Skin epidermis (tissue), 12 donors: ENCODE measurements around the gene SH3GLB2.

Experiments used
- H3K27ac ChIP-seq, 21 experiments: fragments of 200-600 bp; sonication (generic) in 11 of 21; one replicate each; pipeline ENCODE4 v1.5.0; 2020; ENCODE audit warnings: mild to moderate bottlenecking in 3 of 21, inconsistent platforms in 2 of 21, moderate library complexity in 2 of 21
- H3K4me3 ChIP-seq, 7 experiments: fragments of 200-600 bp; sonication (generic) in 2 of 7; one replicate each; pipeline ENCODE4 v1.5.0; 2020; ENCODE audit warnings: inconsistent platforms in 2 of 7, mild to moderate bottlenecking in 2 of 7, moderate library complexity in 1 of 7

The SH3GLB2 gene

GRCh38 chr9:129026442-129027223 lies 1.5 kb downstream of the SH3GLB2 start:
- H3K27ac ChIP-seq = peak overlapping the region in 17 of 21 experiments; percentile 13 to 88 (median 80)
- H3K4me3 ChIP-seq = peak overlapping the region in 6 of 7 experiments; percentile 51 to 79 (median 68)

DNA sequence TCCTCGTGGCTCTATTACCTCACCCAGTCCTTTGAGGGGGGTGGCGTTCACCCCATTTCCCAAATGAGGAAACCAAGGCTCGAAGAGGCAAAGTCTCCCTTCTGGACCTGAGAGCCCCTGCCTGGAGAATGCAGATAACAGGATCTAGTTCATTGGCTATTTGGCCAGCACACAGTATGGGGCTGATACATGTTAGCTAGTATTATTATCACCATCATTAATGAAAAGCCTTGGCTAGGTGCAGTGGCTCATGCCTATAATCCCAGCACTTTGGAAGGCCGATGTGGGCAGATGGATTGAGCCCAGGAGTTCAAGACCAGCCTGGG lies 4.3 kb downstream of the SH3GLB2 start:
- peak overlapping the region in 2 of 21 experiments; percentile 4 to 49 for H3K27ac ChIP-seq
- H3K4me3 ChIP-seq = no peak overlapping the region

DNA sequence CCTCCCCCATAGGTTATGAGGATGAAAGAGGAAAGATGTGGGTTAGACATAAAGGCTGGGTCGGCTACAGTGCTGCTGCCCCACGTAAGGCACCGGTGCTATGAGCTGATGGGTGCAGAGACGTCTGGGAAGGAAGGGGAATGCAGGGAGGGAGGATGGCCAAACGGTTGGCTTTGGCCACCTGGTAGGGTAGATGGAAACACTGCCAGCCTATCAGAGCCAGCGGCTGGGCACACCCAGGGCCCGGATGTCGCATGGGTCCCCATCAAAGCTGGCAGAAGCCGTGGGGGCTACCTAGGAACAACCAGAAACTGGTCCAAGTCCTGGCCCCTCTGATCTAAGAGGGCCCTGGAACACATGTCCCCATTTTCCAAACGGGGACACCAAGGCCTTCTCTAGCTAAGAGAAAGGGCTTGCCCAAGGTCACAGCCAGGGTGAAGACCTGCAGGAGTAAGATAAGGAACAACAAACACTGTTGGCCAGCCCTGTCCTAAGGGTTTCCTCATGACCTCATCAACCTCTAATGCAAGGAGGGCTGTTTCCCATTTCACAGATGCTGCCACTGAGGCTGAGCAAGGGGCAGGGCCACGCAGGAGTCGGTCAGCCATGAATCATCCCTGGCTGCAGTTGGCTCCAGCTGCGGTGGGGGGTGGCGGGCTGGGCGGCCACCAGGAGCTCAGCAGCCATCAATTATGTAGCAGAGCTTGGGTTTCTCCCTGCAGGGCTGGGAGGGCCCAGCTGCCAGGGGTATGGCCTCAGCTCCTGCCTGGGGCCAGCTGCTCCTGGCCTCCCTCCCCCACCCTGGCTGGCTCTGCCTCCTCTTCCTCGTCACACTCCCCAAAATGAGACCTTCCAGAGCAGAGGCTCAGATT lies 4.9 kb downstream of the SH3GLB2 start:
- H3K4me3 ChIP-seq = no peak overlapping the region
- H3K27ac ChIP-seq = peak overlapping the region in 3 of 21 experiments; percentile 4 to 49 (median 4)

GRCh38 chr9:129022037-129022436 lies 6.1 kb downstream of the SH3GLB2 start:
- peak overlapping the region in 2 of 21 experiments; percentile 4 to 22 for H3K27ac ChIP-seq
- H3K4me3 ChIP-seq = no peak overlapping the region

DNA sequence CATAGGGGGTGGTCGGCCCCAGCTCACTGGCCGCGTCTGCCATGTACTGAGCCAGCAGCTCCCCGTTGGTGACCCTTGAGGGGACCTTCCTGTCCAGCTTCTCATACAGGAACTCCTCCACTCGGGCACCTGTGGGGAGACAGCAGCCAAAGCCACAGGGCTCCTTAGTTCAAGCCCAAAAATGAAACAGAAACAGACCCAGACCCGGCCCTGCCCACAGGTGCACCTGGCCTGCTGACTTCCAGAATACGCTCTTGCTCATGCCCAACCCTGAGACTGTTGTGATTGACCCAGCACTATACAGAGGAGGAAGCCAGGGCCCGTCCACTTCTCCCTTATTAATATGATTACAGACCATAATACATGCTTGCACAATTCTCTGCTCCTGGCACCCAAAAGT lies 7.0 kb downstream of the SH3GLB2 start:
- Histone ChIP-seq H3K27ac (peak overlapping the region in 1 of 21 experiments; percentile 4), H3K4me3 (no peak overlapping the region)

- Histone ChIP-seq H3K27ac (no peak overlapping the region), H3K4me3 (no peak overlapping the region)
These were observed 13.5 kb downstream of the SH3GLB2 start for GRCh38 chr9:129014608-129015007.

DNA sequence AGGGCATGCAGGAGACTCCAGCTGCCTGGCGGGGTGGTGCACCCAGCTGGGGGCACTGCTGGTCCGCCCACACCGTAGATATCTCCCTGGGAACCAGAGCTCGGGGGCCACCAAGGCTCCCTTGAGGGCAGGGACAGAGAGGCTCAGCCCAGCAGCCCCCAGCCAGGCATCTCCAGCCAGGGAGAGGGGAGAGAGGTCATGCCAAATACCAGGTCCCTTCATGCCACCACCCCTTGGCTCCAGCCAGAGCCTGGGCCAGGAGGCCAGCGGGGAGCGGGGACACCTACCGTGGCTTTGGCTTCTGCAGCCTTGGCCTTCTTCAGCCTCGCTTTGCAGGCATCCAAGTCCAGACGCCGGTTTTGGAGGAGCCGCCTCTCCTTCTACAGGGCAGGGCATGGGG lies 14.0 kb downstream of the SH3GLB2 start:
- no peak overlapping the region for H3K27ac ChIP-seq
- no peak overlapping the region for H3K4me3 ChIP-seq

DNA sequence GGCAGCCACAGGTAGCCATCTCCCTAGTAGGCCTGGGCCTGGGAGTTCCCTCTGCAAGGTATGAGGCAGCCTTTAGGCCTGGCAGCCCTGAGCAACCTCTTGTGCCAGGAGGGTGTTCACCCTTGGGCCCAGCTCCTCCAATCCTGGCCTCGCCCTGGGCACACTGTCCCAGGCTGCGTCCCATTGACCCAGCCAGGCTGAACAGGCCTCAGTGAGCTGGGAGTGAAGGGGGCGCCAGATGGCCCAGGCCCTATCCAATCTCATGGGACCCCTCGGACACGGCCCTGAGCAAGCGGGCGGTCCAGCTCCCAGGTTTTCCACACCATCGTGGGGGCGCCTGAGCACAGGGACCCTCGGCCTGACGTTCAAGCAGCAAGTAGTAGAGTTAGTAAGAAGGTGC lies 14.5 kb downstream of the SH3GLB2 start:
- Histone ChIP-seq H3K4me3 (no peak overlapping the region), H3K27ac (no peak overlapping the region)

DNA sequence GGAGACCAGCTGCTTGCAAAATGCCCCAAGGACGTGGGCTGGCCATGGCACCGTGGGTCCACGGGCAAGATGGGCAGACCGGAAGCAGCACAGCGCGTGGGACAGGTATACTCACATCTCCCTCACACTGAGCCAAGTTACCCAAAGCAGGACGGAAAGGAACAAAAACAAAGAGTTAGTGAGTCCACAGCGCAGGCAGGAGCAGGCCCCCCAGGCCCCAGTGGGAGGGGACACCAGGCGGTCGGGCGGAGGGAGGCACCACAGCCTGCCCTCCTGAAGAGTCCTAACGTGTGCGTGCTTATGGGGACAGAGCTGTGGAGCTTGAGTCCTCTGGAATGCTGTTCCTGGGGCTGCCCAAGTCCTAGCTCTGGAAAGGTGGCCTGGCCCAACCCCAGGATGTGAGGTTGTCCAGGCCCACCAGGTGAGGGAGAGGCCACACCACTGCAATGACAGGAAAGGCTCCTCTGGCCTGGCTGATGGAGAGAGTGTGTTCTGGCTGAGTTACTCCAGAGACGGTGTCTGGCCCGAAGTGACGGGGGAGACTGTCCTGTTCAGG lies 15.2 kb downstream of the SH3GLB2 start:
- Histone ChIP-seq H3K27ac (no peak overlapping the region), H3K4me3 (no peak overlapping the region)

DNA sequence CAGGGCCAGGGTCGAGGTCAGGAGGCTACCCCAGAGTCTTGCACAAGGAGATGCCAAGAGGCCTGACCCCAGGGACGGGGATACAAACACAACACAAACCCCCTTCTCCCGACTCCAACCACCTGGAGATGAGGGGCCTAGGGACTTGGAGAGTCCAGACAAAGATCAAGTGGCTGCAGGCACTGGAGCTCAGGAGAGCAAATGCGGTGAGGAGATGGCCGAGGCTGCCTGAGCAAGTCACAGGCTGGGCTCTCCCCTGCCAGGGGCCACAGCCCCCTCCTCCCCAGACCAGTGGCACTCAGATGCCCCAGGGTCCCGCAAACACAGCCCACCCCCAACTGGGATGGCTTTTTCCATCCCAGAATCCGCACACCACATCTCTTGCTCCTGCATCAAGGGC lies 15.8 kb downstream of the SH3GLB2 start:
- no peak overlapping the region for H3K27ac ChIP-seq

GRCh38 chr9:129011761-129012181 lies 16.4 kb downstream of the SH3GLB2 start:
- no peak overlapping the region for H3K27ac ChIP-seq
- H3K4me3 ChIP-seq = no peak overlapping the region

More for the DNA sequence above, 15.8 kb downstream of the SH3GLB2 start:
- no peak overlapping the region for H3K4me3 ChIP-seq

GRCh38 chr9:129011170-129011569 lies 17.0 kb downstream of the SH3GLB2 start:
- Histone ChIP-seq H3K27ac (no peak overlapping the region), H3K4me3 (no peak overlapping the region)

- H3K4me3 ChIP-seq = no peak overlapping the region
- H3K27ac ChIP-seq = no peak overlapping the region
These were observed 17.7 kb downstream of the SH3GLB2 start for GRCh38 chr9:129010267-129010975.

DNA sequence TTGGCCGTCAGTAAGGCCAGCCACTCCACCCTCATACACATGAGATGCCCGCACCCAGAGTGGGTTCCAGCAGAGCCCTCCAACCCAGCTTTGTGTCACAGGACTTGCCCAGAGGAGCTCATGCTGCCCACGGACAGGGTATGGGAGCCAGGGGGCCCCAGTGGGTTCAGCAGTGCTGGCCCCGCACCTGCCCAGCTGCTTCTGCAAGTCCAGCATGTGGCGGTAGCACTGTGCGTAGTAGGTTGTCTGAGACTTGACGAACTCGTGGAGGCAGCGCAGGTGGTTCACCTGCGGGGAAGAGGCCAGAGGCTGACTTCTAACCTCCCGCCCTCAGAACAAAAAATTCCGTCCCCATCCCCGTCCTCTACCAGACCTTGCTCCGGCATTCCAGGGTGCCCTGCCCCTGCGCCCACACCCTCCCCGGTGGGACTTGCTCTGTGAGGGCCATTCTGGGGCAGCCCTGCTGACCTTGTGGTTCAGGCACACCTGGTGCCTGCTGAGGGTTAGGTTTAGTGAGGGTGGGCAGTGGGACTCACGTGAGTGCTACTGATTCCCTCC lies 18.5 kb downstream of the SH3GLB2 start:
- Histone ChIP-seq H3K27ac (peak overlapping the region in 1 of 21 experiments; percentile 24), H3K4me3 (no peak overlapping the region)

DNA sequence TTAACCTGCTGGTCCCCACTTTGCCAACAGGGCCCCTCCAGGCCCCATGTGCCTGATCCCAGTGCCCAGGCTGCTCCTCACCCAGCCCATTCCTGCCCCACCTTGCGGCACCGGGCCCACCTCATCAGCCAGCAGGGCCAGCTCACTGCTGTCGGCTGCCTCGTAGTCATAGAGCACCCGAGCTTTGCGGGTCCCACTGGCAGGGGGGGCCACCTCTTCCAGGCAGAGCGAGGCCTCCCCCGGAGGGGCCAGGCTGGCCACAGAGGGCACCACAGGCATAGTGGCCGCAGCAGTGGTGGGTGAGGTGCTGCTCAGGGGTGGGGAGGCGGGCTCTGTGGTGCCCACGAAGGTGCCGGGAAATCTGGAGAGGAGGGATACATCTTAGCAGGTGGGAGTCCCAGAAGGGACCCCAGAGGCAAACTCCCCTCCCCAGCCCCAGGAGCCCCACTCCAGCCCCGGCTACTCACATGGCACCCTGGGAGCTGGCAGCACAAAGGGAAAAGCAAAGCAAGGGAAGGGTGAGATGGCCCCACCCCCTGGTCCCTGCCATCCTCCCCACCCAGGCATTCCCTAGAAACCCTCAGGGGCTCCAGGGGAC lies 19.0 kb downstream of the SH3GLB2 start:
- peak overlapping the region in 1 of 21 experiments; percentile 24 for H3K27ac ChIP-seq
- H3K4me3 ChIP-seq = no peak overlapping the region

- Histone ChIP-seq H3K27ac (no peak overlapping the region), H3K4me3 (no peak overlapping the region)
These were observed 19.6 kb downstream of the SH3GLB2 start for GRCh38 chr9:129008469-129008965.

DNA sequence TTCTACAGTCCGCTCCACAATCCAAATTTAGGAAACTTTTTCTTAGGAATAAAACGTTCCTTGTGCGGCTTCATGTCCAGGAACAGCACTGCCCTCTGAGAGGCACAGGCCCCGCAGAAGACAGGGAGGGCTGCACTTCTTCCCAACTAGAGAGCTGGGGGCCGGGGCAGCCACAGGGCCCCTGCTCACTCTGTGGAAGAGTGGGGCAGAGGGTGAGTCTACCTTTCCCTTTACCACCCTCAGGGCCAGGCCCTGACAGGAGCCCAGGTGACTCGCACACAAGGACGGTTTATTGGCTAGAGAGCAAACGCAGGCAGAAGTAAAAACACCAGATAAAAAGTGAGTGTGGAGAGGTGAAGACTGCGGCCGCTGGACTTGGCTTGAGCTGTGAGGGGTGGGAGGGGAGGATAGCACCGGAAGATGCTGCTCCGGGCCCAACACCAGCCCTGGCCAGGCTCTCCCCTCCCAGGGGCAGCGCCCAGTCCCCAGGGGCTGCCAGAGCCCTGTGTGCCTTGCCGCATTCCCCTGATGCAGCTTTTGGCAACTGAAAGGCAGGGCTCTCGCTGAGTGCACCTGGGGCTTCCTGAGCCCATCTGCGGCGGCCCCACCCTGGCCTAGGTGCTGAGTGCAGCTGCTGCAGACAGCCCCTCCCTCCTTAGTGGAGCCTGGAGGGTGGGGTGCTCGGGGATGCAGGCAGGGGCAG lies 20.2 kb downstream of the SH3GLB2 start:
- Histone ChIP-seq H3K27ac (no peak overlapping the region), H3K4me3 (no peak overlapping the region)

- H3K4me3 ChIP-seq = no peak overlapping the region
- peak overlapping the region in 1 of 21 experiments; percentile 34 for H3K27ac ChIP-seq
These were observed 20.9 kb downstream of the SH3GLB2 start for GRCh38 chr9:129007035-129007765.
